HepG2 (cell line): ENCODE results near the gene SIK3. TPM values are rescaled to one million over a fixed set of nuclear protein-coding genes. Genes with fewer than 3 reads are reported as not detected.
A peak's percentile ranks its signal among the peaks of the same experiment; 100 is the strongest.

Experiments used
- HES4 ChIP-seq: sonication (generic); formaldehyde crosslinking; IDR thresholded peaks from 2 replicates; pipeline ENCODE4 v1.9.0; 2021; ENCODE audit warnings: mild to moderate bottlenecking, missing genetic modification reagents, borderline replicate concordance
- KDM2A ChIP-seq: sonication (generic); formaldehyde crosslinking; IDR thresholded peaks from 2 replicates; pipeline ENCODE4 v1.4.0; 2020; ENCODE audit warnings: low read depth, missing genetic modification reagents, borderline replicate concordance
- MEIS1 ChIP-seq: sonication (generic); formaldehyde crosslinking; IDR thresholded peaks from 2 replicates; pipeline ENCODE4 v1.9.0; 2021; ENCODE audit warnings: mild to moderate bottlenecking, missing genetic modification reagents, moderate library complexity, borderline replicate concordance
- MTF1 ChIP-seq: sonication (generic); formaldehyde crosslinking; IDR thresholded peaks from 2 replicates; pipeline ENCODE4 v1.5.0; 2020; ENCODE audit warnings: missing genetic modification reagents
- RXRB ChIP-seq: IDR thresholded peaks from 2 replicates; pipeline ENCODE4 v1.6.1; 2016; ENCODE audit warnings: borderline replicate concordance, missing genetic modification reagents, missing compliant biosample characterization
- SRSF1 ChIP-seq: fragments of 200-400 bp; formaldehyde crosslinking; optimal IDR thresholded peaks from 2 replicates; pipeline ENCODE3; 2017; ENCODE audit warnings: mild to moderate bottlenecking, low read depth, low read length, moderate library complexity
- TARDBP ChIP-seq: sonication (generic); formaldehyde crosslinking; IDR thresholded peaks from 2 replicates; pipeline ENCODE4 v1.8.0; 2022; ENCODE audit warnings: mild to moderate bottlenecking, missing genetic modification reagents
- ZFP90 ChIP-seq: sonication (generic); formaldehyde crosslinking; IDR thresholded peaks from 2 replicates; pipeline ENCODE4 v1.8.0; 2022; ENCODE audit warnings: missing genetic modification reagents, mild to moderate bottlenecking, inconsistent platforms, borderline replicate concordance
- ZNF644 ChIP-seq: IDR thresholded peaks from 2 replicates; pipeline ENCODE4 v1.6.1; 2016; ENCODE audit warnings: low read depth
- polyA plus RNA-seq, 8 experiments: library from polyadenylated mRNA; depleted of rRNA in 3 of 8; stranded (reverse) in 7 of 8; unstranded in 1 of 8; fragments of >200 nt; fragmentation: Illumina TruSeq in 4 of 8; extraction: Trizol in 4 of 8; gene quantifications; 2 replicates each; pipeline versions ENCODE4 v1.2.1 to v1.2.3, GENCODE V29; 2011 to 2016; ENCODE audit warnings: low read depth in 4 of 8, missing spikeins in 1 of 8, mixed read lengths in 1 of 8; ENCODE audit not compliant: insufficient read depth in 1 of 8
- total RNA-seq, 5 experiments: library from RNA; depleted of rRNA; stranded (reverse); fragments of >200 nt; fragmentation: Illumina TruSeq; extraction: Trizol; gene quantifications; 2 replicates each; pipeline ENCODE4 v1.2.3, GENCODE V29; 2016; ENCODE audit warnings: low read depth in 1 of 5
- TF ChIP-seq, protein P1 (sequence below): sonication (generic); formaldehyde crosslinking; conservative IDR thresholded peaks from 2 replicates; pipeline ENCODE4 v1.4.0; 2020; ENCODE audit warnings: mild to moderate bottlenecking, missing genetic modification reagents, moderate library complexity
- TF ChIP-seq, protein P2 (sequence below), 2 experiments: fragments of 450-650 bp in 1 of 2; sonication (generic) in 1 of 2; formaldehyde crosslinking; IDR thresholded peaks; 2 replicates each; pipeline versions ENCODE4 v1.5.0 to v1.8.0; 2020 to 2022; ENCODE audit warnings: mild to moderate bottlenecking in 1 of 2, missing genetic modification reagents in 1 of 2
- TF ChIP-seq, protein P3 (sequence below): IDR thresholded peaks from 2 replicates; pipeline ENCODE4 v1.4.0; 2020; ENCODE audit warnings: mild to moderate bottlenecking, missing genetic modification reagents
- TF ChIP-seq, protein P4 (sequence below): sonication (generic); formaldehyde crosslinking; IDR thresholded peaks from 2 replicates; pipeline ENCODE4 v1.4.0; 2020; ENCODE audit warnings: missing genetic modification reagents

The SIK3 gene
- total and polyA plus RNA-seq, 2 of the 13 experiments (the other 11 are each of a cell fraction or from before 2014, with no cell fraction given), result 5.7 to 9.8 TPM

DNA sequence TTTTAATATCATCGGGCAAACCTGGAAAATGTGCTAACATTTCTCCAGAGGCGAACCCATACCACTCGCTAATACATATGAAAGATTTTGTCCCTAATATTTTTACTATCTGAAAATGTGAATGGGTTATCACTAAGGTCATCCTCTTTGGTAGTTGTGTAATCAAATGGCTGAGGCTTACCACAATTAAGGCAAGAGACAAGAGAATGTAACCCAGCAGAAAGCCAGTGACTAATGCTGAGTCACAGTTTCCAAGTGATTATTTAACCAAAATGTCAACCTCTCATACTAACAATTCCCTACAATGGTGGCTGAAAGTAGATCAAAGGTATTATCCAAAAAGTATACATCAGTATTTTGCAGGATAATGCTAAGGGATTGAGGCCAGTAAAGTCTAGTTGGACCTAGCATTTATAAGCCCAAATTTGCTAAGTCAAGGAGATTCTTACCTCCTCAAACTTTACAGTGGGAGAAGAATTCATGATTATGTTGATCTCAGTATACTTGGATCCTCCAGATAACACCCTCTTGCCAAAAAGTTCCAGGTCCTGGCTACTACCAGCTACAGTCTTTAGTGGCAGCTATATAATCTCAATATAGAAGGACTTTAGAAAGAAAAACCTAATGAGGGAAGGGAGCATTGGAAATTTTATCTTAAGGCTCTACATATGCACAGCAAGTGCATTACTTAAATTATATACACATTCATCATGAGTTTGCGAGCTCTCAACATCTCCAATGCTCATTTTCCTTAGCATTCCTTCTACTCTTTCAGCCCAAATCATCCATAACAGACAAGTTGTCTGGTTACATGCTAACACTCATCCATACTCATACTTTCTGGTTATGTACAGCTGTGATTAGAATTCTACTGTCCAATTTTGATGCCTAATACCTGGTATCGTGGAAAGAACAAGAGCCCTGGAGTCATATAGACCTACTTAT, 25.4 kb downstream of the SIK3 start (continued):
- TF ChIP-seq ZFP90 (CRISPR knock-in tag) (no peak), HES4 (CRISPR knock-in tag) (no peak), MTF1 (CRISPR knock-in tag) (no peak), KDM2A (CRISPR knock-in tag) (no peak), ZNF644 (CRISPR knock-in tag) (peak; percentile 62; the same call in 1 of the 2 replicates), SRSF1 (no peak), MEIS1 (CRISPR knock-in tag) (no peak), TARDBP (CRISPR knock-in tag) (peak; percentile 36; the same call in 1 of the 2 replicates), RXRB (peak; percentile 97)
- TF ChIP-seq, protein P1, sequence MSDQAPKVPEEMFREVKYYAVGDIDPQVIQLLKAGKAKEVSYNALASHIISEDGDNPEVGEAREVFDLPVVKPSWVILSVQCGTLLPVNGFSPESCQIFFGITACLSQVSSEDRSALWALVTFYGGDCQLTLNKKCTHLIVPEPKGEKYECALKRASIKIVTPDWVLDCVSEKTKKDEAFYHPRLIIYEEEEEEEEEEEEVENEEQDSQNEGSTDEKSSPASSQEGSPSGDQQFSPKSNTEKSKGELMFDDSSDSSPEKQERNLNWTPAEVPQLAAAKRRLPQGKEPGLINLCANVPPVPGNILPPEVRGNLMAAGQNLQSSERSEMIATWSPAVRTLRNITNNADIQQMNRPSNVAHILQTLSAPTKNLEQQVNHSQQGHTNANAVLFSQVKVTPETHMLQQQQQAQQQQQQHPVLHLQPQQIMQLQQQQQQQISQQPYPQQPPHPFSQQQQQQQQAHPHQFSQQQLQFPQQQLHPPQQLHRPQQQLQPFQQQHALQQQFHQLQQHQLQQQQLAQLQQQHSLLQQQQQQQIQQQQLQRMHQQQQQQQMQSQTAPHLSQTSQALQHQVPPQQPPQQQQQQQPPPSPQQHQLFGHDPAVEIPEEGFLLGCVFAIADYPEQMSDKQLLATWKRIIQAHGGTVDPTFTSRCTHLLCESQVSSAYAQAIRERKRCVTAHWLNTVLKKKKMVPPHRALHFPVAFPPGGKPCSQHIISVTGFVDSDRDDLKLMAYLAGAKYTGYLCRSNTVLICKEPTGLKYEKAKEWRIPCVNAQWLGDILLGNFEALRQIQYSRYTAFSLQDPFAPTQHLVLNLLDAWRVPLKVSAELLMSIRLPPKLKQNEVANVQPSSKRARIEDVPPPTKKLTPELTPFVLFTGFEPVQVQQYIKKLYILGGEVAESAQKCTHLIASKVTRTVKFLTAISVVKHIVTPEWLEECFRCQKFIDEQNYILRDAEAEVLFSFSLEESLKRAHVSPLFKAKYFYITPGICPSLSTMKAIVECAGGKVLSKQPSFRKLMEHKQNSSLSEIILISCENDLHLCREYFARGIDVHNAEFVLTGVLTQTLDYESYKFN (CRISPR knock-in tag), result peak; percentile 79
- TF ChIP-seq, protein P2, sequence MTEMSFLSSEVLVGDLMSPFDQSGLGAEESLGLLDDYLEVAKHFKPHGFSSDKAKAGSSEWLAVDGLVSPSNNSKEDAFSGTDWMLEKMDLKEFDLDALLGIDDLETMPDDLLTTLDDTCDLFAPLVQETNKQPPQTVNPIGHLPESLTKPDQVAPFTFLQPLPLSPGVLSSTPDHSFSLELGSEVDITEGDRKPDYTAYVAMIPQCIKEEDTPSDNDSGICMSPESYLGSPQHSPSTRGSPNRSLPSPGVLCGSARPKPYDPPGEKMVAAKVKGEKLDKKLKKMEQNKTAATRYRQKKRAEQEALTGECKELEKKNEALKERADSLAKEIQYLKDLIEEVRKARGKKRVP (CRISPR knock-in tag; IDR thresholded peaks at IDR 0.05), result peak in 1 of 2 experiments; percentile 74; a peak in 1 of 4 replicates
- TF ChIP-seq, protein P3, sequence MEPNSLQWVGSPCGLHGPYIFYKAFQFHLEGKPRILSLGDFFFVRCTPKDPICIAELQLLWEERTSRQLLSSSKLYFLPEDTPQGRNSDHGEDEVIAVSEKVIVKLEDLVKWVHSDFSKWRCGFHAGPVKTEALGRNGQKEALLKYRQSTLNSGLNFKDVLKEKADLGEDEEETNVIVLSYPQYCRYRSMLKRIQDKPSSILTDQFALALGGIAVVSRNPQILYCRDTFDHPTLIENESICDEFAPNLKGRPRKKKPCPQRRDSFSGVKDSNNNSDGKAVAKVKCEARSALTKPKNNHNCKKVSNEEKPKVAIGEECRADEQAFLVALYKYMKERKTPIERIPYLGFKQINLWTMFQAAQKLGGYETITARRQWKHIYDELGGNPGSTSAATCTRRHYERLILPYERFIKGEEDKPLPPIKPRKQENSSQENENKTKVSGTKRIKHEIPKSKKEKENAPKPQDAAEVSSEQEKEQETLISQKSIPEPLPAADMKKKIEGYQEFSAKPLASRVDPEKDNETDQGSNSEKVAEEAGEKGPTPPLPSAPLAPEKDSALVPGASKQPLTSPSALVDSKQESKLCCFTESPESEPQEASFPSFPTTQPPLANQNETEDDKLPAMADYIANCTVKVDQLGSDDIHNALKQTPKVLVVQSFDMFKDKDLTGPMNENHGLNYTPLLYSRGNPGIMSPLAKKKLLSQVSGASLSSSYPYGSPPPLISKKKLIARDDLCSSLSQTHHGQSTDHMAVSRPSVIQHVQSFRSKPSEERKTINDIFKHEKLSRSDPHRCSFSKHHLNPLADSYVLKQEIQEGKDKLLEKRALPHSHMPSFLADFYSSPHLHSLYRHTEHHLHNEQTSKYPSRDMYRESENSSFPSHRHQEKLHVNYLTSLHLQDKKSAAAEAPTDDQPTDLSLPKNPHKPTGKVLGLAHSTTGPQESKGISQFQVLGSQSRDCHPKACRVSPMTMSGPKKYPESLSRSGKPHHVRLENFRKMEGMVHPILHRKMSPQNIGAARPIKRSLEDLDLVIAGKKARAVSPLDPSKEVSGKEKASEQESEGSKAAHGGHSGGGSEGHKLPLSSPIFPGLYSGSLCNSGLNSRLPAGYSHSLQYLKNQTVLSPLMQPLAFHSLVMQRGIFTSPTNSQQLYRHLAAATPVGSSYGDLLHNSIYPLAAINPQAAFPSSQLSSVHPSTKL (CRISPR knock-in tag), result peak; percentile 98
- TF ChIP-seq, protein P4, sequence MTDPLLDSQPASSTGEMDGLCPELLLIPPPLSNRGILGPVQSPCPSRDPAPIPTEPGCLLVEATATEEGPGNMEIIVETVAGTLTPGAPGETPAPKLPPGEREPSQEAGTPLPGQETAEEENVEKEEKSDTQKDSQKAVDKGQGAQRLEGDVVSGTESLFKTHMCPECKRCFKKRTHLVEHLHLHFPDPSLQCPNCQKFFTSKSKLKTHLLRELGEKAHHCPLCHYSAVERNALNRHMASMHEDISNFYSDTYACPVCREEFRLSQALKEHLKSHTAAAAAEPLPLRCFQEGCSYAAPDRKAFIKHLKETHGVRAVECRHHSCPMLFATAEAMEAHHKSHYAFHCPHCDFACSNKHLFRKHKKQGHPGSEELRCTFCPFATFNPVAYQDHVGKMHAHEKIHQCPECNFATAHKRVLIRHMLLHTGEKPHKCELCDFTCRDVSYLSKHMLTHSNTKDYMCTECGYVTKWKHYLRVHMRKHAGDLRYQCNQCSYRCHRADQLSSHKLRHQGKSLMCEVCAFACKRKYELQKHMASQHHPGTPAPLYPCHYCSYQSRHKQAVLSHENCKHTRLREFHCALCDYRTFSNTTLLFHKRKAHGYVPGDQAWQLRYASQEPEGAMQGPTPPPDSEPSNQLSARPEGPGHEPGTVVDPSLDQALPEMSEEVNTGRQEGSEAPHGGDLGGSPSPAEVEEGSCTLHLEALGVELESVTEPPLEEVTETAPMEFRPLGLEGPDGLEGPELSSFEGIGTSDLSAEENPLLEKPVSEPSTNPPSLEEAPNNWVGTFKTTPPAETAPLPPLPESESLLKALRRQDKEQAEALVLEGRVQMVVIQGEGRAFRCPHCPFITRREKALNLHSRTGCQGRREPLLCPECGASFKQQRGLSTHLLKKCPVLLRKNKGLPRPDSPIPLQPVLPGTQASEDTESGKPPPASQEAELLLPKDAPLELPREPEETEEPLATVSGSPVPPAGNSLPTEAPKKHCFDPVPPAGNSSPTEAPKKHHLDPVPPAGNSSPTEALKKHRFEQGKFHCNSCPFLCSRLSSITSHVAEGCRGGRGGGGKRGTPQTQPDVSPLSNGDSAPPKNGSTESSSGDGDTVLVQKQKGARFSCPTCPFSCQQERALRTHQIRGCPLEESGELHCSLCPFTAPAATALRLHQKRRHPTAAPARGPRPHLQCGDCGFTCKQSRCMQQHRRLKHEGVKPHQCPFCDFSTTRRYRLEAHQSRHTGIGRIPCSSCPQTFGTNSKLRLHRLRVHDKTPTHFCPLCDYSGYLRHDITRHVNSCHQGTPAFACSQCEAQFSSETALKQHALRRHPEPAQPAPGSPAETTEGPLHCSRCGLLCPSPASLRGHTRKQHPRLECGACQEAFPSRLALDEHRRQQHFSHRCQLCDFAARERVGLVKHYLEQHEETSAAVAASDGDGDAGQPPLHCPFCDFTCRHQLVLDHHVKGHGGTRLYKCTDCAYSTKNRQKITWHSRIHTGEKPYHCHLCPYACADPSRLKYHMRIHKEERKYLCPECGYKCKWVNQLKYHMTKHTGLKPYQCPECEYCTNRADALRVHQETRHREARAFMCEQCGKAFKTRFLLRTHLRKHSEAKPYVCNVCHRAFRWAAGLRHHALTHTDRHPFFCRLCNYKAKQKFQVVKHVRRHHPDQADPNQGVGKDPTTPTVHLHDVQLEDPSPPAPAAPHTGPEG (CRISPR knock-in tag), result no peak
